ENCODE measurements around the gene PAX2.

PAX2 gene

GRCh38 chr10:100739517-100740368, 5.6 kb upstream of the PAX2 start:
- no peak for DNase-seq (ENCODE audit: low read depth)

- no peak for DNase-seq (ENCODE audit: low read depth)
These were observed 4.7 kb upstream of the PAX2 start for GRCh38 chr10:100740476-100741377.

DNA sequence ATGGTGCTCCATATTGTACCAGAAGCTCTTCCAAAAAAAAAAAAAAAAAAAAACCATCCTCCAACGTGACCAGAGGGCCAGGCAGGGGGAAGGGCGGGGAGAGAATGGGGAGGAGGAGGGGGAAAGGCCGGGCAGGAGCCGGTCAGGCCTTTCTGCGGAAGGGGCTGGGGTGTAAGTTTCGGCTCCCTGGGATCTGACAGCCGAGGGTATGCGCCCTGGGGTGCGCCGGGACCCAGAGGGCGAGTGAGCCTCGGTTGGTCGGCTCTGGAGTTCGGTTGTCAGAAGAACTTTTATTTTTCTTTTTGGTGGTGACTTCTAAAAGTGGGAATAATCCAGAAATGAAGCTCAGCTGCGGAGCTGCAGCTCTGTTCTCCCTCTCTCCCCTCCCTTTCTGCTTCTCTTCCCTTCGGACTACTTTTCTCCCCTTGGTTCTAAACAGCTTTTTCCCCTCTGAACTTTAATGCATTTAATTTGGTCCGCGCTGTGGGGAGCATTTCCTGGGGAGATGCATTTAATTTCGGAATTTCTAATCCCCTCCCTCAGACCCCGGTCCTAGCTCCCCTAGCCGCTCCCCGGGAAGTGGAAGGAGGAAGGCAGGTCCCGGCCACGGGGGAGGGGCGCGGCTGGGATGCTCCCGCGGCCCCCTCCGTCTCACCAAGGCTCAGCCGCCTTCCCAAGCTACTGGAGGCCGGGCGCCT, 3.9 kb upstream of the PAX2 start:
- no peak for DNase-seq (ENCODE audit: low read depth)

DNA sequence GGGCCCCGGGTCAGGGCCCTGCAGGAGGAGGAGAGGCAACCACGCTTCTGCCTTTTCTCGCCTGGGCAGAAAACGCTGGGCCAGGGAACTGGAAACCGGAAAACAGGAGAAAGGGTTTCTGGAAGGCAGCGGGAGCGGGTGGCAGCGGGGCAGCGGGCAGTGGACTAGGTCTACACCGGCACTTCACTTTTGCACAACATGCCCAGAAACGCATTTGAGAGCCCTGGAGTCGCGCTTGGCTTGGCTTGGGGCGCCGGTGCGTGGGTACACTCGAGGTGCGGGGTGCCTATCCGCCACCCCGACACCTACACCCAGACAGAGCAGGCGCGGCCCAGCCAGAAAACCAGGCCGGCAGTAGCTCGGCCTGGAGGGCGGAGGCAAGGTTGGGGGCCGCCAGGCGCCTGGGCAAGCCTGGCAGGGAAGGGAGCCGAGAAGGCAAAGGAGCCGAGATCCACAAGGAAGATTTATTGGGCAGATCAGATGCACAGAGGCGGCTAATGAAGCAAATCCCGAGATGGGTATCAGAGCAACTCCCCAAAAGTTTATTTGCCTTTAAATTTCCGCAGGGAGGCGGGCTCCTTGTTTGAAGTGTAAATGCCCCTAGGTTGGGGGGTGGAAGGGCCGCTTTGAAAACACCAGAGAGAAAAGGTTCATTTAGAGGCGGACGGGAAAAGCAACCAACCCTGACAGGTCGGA, 3.2 kb upstream of the PAX2 start:
- DNase-seq (ENCODE audit: low read depth), result no peak

- DNase-seq (ENCODE audit: low read depth), result no peak
These were observed 2.4 kb upstream of the PAX2 start for GRCh38 chr10:100742936-100743335.

GRCh38 chr10:100743626-100744135, 1.7 kb upstream of the PAX2 start:
- DNase-seq (ENCODE audit: low read depth), result no peak

GRCh38 chr10:100744136-100744986, 1.0 kb upstream of the PAX2 start:
- no peak for DNase-seq (ENCODE audit: low read depth)

DNA sequence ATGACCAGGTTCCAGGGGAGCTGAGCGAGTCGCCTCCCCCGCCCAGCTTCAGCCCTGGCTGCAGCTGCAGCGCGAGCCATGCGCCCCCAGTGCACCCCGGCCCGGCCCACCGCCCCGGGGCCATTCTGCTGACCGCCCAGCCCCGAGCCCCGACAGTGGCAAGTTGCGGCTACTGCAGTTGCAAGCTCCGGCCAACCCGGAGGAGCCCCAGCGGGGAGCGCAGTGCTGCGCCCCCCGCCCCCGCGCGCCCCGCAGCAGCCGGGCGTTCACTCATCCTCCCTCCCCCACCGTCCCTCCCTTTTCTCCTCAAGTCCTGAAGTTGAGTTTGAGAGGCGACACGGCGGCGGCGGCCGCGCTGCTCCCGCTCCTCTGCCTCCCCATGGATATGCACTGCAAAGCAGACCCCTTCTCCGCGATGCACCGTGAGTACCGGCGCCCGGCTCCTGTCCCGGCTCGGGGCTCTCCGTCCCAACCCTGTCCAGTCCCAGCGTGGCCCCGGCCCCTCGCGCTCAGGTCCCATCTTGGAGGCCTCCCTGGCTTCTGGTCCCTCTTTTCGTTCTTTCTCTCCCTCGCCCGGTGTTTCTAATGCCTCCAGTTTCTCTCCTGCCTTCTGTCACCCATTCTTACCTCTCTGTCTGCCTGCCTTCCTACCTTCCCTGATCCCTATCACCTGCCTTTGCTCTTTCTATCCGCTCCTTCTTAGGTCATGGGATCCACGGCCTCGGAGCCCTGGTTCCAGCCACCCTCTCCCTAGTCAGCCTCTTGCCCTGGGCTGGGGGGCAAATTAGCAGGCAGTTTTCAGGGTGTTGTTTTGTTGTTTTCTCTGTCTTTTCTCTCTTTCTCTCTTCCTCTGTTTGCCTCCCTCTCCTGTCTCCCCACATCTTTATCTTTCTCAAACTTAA, 751 bp downstream of the PAX2 start:
- no peak for DNase-seq (ENCODE audit: low read depth)

GRCh38 chr10:100746784-100747455, 1.5 kb downstream of the PAX2 start:
- DNase-seq (ENCODE audit: low read depth), result no peak

- DNase-seq (ENCODE audit: low read depth), result no peak
These were observed 2.3 kb downstream of the PAX2 start for GRCh38 chr10:100747456-100748230.

DNA sequence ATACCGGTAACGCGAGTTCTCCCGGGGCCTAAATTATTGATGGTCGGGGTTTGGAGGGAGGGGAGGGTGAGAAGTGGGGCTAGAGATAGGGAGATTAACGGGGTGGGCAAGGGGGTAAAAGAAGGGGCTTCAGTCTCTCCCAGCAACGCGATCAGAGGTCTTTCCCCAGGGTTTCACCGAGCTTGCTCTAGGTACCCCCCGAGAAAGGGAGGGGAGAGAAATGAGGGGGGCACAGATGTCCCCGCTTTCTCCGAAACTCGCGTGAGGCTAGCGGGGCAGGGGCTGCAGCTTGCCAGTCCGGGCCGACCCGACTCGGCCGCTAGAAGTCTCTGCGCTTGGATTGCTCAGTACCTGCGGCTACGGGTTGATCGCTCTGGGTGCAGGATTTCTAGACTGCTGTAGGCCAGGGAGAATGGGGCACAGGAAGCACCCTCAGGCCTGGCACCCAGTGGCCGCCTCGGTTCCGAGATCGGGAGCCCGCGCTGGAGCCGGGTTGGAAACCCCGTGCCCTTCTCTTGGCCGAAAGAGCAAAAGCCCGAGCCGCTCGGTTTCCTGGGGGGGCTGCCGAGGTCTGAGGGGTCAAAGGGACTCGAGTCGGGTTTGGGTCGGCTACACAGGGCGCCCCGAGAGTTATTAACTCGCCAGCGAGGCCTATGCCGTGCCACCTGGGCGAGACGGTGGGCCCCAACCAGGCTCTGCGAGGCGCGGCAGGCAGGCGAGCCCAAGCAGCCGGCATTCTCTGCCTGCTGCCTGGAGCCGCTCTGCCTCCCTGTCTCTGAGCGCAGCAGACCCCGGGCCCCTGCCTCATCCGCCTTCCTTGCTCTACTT, 3.1 kb downstream of the PAX2 start:
- no peak for DNase-seq (ENCODE audit: low read depth)

DNA sequence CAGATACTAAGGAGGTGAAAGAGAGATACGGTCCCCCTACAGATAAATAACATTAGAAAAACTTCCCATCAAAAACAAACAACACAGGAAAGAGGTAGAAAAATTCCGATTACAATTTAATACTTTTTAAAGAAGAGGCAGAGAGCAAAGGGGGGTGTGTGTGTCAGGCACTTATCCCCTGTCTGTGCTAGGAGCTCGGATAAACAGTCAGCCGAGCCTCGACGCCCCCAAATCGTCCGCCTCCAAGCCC, 3.6 kb downstream of the PAX2 start:
- no peak for DNase-seq (ENCODE audit: low read depth)

DNA sequence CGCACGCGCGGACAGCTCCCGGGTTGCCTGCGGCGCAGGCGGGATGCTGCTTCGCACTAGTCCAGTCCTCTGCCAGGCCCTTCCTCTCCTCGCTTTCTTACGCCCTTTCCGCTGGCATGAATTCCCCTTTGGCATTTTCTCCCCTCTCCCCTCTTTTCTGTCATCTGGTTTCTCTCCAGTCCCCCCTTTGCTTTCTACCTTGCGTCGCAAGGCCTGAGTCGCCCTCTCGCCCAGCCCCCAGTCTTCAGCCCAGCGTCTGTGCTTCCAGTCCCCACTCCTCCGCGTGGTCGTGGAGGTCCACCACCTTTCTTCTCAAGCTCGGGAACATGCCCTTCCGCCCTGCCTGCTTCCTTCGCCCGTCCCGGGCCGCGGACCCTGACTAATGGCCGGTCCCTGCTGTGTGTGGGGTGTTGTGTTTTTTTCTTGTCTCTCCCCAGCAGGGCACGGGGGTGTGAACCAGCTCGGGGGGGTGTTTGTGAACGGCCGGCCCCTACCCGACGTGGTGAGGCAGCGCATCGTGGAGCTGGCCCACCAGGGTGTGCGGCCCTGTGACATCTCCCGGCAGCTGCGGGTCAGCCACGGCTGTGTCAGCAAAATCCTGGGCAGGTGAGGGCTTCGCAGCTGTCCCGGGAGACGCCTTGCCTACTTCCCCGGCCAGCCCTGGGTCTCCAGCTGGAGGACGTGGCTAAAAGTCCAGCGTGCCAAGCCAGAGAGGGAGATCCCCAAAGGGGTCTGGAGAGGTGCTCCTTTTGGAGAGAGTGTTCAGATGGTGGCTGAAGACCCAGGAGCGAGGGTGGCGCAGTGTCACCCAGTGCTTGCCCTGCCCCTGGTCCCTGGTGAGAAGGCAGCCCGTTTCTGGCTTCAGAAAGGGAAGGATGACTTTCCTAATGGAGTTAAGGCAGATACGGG, 4.2 kb downstream of the PAX2 start:
- DNase-seq (ENCODE audit: low read depth), result no peak

GRCh38 chr10:100750291-100751210, 5.2 kb downstream of the PAX2 start:
- no peak for DNase-seq (ENCODE audit: low read depth)

GRCh38 chr10:100751211-100751933, 6.0 kb downstream of the PAX2 start:
- no peak for DNase-seq (ENCODE audit: low read depth)
